NCI-H2029 treated with DMSO at 0.1 percent for 48 hours (cell line): ENCODE results near the gene INTS6.

Experiments
- DNase-seq: peaks from one replicate; lab custom pipeline; 2025; lab: John Stamatoyannopoulos, UW

The INTS6 gene

DNA sequence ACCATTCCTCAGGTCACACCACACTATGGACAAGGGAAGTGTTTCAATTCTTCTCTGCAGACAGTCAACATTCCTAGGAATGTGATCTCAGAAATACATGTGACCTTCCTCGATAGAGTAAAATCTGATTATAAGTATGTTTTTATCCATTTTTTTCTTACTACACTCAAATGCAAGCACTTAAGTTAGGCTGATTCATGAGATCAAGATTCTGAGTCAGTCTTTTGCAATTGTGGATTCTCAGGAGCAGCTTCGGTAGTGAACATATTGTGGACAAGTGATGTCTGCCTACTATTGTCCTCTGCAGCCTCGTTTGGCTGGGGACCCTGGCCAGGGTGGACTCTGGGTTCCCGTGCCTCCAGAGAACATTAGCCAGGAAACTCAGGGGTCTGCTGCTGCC, 110.1 kb downstream of the INTS6 start:
- no peak for DNase-seq

- DNase-seq: no peak
Measured at GRCh38 chr13:51341791-51342190, 111.0 kb downstream of the INTS6 start.

DNA sequence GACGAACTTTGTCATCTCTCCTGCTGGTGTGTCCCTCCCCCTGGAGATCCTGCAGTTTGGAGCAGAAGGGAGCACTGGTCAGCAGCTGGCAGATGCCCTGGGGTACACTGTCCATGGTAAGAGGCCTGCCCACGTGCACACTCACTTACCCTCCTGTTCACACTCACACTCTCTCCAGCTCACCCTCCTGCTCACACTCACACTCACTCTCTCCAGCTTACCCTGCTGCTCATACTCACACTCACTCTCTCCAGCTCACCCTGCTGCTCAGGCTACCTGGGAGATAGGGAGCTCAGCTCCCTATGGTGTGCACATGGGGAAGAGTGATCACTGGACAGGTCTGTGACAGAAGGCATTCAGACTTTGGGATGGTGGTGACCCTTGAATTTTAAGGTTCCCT, 111.6 kb downstream of the INTS6 start:
- DNase-seq: no peak

DNA sequence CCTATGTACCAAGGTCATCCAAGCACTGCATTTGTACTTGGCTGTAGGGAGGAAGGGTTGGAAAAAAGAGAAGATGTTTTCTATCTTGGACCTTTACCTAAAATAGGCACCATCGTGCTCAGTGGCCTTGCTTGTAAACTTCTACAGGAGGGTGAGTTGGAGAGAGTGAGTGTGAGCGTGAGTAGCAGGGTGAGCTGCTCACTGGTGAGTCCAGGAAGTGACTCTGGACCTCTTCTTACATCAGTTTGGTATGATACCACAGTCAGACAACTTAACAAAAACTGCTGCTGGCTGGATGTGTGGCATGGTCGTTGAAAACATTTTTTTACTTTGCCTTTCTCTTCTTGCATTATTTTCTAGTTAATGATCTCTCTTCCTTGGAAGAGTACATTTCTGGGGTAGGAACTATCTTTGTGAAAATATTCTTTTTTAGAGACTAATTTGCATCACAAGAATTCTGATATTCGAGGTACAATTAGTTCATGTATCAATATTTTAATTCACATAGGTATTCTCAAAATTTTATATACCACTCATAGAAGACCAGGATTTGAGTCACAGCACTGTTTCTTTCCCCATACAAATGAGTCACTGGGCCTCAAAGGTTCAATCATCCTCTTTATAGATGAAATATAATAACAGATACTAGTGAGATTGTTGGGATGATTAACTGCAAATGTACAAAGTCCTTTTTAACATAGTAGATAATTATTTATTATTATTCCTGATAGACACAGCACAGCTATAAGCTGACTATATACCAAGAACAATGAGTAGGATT, 112.7 kb downstream of the INTS6 start:
- DNase-seq: no peak

DNA sequence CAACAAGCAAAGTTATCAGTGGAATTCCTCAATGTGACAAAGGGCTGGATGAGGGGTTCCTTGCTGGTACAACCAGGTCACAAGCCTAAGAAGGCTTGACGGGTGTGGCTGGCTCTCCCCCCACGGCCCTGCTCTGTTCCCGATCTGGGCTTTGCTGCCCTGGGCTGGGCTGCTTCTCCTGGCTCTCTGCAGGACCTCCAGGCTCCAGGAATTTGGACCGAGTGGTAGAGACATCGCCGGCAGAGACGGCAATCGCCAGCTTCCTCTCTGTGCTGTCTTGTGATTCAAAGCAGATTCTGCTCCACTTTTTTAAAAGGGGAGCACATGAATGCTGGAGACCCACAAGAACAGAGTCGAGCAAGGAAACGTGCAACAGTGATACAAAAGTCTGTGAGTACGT, 113.5 kb downstream of the INTS6 start, which contains the start of gene SERPINE3:
Gene SERPINE3 (plus strand): TSS at position 338 of the 400 bp plus-strand sequence. CDS start 1,401 bp downstream, outside the sequence.
- no peak for DNase-seq

- no peak for DNase-seq
Measured at GRCh38 chr13:51336746-51337145, 116.1 kb downstream of the INTS6 start.

DNA sequence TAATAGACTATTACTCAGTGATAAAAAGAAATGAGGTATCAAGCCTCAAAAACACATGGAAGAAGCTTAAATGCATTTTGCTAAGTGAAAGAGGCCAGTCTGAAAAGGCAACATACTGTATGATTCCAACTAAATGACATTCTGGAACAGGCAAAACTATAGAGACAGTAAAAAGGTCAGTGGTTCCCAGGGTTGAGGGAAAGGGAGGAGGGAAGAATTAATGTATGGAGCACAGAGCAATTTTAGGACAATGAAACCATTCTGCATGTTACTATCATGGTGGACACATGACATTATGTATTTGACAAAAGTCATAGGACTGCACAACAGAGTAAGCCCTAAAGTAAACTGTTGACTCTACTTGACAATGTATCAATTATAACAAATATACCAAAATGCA, 119.0 kb downstream of the INTS6 start:
- no peak for DNase-seq

DNA sequence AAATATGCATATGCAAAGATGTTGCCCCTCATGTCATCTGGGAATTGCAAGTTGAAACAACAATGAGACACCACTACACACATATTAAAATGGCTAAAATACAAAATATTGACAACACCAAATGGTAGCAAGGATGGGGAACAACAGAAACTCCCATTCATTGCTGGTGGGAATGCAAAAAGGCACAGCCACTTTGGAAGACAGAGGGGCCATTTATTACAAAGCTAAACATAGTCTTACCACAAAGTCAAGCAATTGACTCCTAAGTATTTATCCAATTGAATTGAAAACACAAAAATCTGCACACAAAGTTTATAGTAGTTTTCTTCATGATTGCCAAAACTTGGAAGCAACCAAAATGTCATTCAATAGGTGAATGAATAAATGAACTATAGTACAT, 119.4 kb downstream of the INTS6 start:
- no peak for DNase-seq

DNA sequence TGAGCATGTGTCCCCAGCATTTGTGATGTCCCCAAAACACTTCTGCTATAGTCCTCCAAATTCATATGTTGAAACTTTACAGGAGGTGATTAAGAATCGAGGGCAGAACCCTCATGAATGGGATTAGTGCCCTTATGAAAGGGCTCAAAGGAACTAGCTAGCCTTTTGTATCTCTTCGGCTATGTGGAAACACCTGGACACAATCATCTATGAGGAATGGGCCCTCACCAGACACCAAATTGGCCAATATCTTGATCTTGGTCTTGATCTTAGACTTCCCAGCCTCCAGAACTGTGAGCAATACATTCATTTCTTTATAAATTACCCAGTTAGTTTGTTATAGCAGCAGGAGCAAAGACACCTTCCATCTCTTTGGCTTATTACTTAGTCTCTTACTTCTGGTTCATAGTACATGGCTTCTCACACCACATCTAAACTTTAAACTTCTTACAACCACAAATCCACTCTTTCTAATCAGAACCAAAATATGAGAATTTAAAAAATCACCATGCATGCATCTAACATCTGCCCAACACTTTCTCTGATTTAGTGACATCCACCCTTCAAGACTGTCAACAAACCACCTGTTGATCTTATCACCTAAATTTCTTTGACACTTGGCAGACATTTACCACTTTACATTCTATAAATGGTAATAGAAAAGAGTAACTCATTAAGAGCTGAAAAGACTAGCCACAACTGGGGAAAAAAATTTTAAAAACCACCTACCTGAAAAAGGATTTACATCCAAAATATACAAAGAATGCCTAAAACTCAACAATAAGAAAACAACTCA, 120.1 kb downstream of the INTS6 start:
- no peak for DNase-seq

- no peak for DNase-seq
Measured at GRCh38 chr13:51331354-51331861, 121.4 kb downstream of the INTS6 start.

DNA sequence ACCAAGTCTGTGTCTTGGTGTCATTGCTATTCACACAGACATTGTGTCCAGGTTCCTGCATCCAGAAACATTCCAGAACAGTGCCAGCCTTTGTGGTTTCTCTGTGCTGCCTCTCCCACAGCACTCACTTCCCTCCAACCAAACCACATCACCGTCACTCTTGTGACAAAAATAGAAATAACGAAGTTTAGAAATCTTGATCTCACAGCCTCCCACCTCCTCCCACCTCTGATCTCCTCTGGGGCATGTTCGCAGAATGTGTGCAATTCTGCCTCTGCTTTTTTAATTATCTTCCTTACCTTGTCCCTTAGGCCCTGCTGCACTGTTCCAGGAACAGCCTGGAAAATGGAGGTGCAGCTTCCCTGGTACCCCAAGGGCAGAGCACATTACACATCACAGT, 122.0 kb downstream of the INTS6 start:
- DNase-seq: no peak

- no peak for DNase-seq
Measured at GRCh38 chr13:51329606-51330005, 123.2 kb downstream of the INTS6 start.

- no peak for DNase-seq
Measured at GRCh38 chr13:51328488-51328887, 124.3 kb downstream of the INTS6 start.

GRCh38 chr13:51327961-51328360, 124.9 kb downstream of the INTS6 start:
- no peak for DNase-seq

DNA sequence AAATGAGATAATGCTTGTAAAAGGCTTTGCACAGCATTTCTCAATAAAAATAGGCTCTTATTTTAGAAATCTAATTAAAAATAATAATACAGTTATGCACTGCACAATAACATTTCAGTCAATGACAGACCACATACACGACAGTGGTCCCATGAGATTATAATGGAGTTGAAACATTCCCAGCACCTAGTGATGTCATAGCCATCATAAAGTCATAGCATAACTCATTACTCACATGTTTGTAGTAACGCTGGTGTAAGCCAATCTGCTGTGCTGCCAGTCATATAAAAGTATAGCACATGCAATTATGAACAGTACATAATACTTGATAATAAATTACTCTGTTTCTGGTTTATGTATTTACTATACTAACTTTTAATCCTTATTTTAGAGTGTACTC, 126.1 kb downstream of the INTS6 start:
- no peak for DNase-seq

GRCh38 chr13:51325837-51326236, 127.0 kb downstream of the INTS6 start:
- no peak for DNase-seq

- DNase-seq: no peak
Measured at GRCh38 chr13:51324714-51325420, 128.0 kb downstream of the INTS6 start.

DNA sequence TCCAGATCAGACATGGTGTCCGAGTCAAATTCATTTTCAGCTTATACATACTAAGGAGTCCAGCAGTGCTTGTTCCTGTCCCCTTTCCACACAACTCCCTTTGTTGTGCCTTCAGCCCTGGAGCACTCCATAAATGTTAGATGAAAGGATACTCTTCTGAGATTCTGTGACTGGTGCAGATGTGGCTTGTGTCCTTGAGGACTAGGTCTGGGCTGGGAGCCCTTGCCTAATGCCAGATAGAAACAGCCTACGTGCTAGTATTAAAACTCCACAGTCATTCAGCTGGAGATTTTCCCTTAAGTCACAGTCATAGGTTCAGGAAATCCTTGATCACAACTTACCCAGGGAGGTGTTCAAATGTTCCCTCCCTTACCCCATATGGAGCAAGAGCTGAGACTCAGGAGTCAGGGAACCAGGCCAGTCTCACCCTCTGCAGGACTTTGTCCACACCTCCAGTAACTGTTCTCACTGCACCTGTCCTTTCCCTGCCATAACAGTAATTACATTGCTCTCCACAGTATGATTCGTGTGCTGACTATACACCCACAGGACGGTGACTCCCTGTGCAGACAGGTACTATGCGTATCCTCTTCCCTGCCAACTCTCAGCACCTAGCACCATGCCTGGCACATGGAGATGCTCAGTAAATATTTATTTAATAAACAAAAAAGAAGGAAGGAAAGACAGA, 128.9 kb downstream of the INTS6 start:
- no peak for DNase-seq

- no peak for DNase-seq
Measured at GRCh38 chr13:51322826-51323225, 130.0 kb downstream of the INTS6 start.

GRCh38 chr13:51321836-51322235, 131.0 kb downstream of the INTS6 start:
- no peak for DNase-seq

- DNase-seq: no peak
Measured at GRCh38 chr13:51318876-51319275, 134.0 kb downstream of the INTS6 start.

DNA sequence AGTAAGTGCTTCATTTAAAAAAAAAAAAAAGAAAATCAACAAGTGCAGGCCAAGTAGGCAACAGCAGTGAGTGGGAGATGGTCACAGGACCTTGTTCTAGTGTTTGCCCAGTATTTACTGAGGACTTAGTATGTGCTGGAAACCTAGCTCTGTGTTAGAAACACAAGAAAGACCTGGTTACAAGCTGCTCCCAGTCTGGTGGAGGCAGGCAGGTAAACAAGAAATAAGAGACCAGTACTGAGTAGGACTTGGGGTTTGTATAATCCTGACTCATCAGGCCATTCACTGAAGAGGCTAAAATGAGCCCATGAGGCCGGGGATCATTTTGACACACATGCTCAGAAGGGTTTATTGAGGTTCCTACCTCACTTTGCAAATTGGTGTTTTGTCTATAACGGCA, 134.8 kb downstream of the INTS6 start:
- no peak for DNase-seq
